PC-3 (cell line): ENCODE data around the gene TRAPPC4. TPM values are rescaled to one million over a fixed set of nuclear protein-coding genes. Genes with fewer than 3 reads are reported as not detected.
"Not testable (repeated sequence)": the region's sequence is repeated elsewhere in the genome, so short reads cannot be mapped to it uniquely, and the experiment has no call there.

Source experiments
- ATAC-seq: fragments of 200-7000 bp; cut with Tn5 transposase; 2 replicates; pipeline ENCODE4 v1.9.1; 2020; ENCODE audit warnings: mild to moderate bottlenecking, moderate library complexity
- BruUV-seq: library from RNA; stranded (reverse); fragments of 400-500 nt; replicated peaks from 2 replicates; lab custom pipeline; 2021; lab: Mats Ljungman, UMichigan
- CTCF ChIA-PET: fragments of 300-600 bp; sonication (Branson Sonifier 250); formaldehyde crosslinking; loops from one replicate; lab custom pipeline; 2022; ENCODE audit warnings: antibody characterized with exemption; lab: Charles Lee
- POLR2A ChIA-PET: fragments of 300-600 bp; sonication (Branson Sonifier 250); formaldehyde crosslinking; loops from one replicate; lab custom pipeline; 2022; ENCODE audit warnings: antibody characterized with exemption; ENCODE audit not compliant: unreplicated experiment; lab: Charles Lee
- DNase-seq: peaks from one replicate; pipeline ENCODE4 v3.0.0-alpha.2; 2015
- H2AFZ ChIP-seq: fragments of 300-600 bp; sonication (generic); 2 replicates; pipeline ENCODE4 v1.6.0; 2016; ENCODE audit warnings: antibody characterized with exemption, low read length
- H3F3A ChIP-seq: fragments of 300-600 bp; sonication (generic); one replicate; pipeline ENCODE4 v1.6.0; 2017; ENCODE audit warnings: antibody characterized with exemption, low read length, control low read depth, mild to moderate bottlenecking; ENCODE audit not compliant: unreplicated experiment
- H3K27ac ChIP-seq: fragments of 300-600 bp; sonication (generic); 2 replicates; pipeline ENCODE4 v1.5.1; 2016; ENCODE audit warnings: mild to moderate bottlenecking, low read length
- H3K27me3 ChIP-seq: fragments of 300-600 bp; sonication (generic); 2 replicates; pipeline ENCODE4 v1.6.1; 2016; ENCODE audit warnings: low read length, mixed read lengths
- H3K36me3 ChIP-seq: fragments of 300-600 bp; sonication (generic); 2 replicates; pipeline ENCODE4 v1.6.1; 2016; ENCODE audit warnings: low read depth, mixed run types, low read length, mixed read lengths
- H3K4me1 ChIP-seq: fragments of 300-600 bp; sonication (generic); 2 replicates; pipeline ENCODE4 v1.5.1; 2016; ENCODE audit warnings: low read length; ENCODE audit not compliant: insufficient read depth
- H3K4me2 ChIP-seq: fragments of 300-600 bp; sonication (generic); 2 replicates; pipeline ENCODE4 v1.6.0; 2016; ENCODE audit warnings: low read length
- H3K4me3 ChIP-seq: fragments of 300-600 bp; sonication (generic); 2 replicates; pipeline ENCODE4 v1.5.1; 2016; ENCODE audit warnings: mild to moderate bottlenecking, low read length, mixed read lengths
- H3K79me2 ChIP-seq: fragments of 300-600 bp; sonication (generic); 2 replicates; pipeline ENCODE4 v1.6.1; 2017; ENCODE audit warnings: low read length, mixed read lengths
- H3K9ac ChIP-seq: fragments of 300-600 bp; sonication (generic); 2 replicates; pipeline ENCODE4 v1.6.0; 2016; ENCODE audit warnings: mild to moderate bottlenecking, low read length
- H3K9me2 ChIP-seq: fragments of 300-600 bp; sonication (generic); replicated peaks from 2 replicates; pipeline ENCODE4 v1.6.1; 2016; ENCODE audit warnings: mixed run types, low read length, mixed read lengths
- H3K9me3 ChIP-seq: fragments of 300-600 bp; sonication (generic); 2 replicates; pipeline ENCODE4 v1.6.1; 2016; ENCODE audit warnings: low read length, mixed read lengths
- H4K20me1 ChIP-seq: fragments of 300-600 bp; sonication (generic); 2 replicates; pipeline ENCODE4 v1.6.1; 2016; ENCODE audit warnings: low read length, mixed read lengths
- EZH2 ChIP-seq: fragments of 300-600 bp; sonication (generic); IDR thresholded peaks from one replicate; pipeline ENCODE4 v1.6.1; 2017; ENCODE audit warnings: antibody characterized with exemption, mild to moderate bottlenecking, low read length; ENCODE audit not compliant: unreplicated experiment
- EZH2phosphoT487 ChIP-seq: fragments of 300-600 bp; sonication (generic); IDR thresholded peaks from 2 replicates; pipeline ENCODE4 v1.6.1; 2018; ENCODE audit warnings: mild to moderate bottlenecking, antibody characterized with exemption, low read length, borderline replicate concordance
- intact Hi-C: fragments of 100-400 bp; cut with micrococcal nuclease; formaldehyde crosslinking; loops from 2 replicates; pipeline ENCODE4 v1.9.0; 2023
- total RNA-seq: library from RNA; depleted of rRNA; stranded (reverse); fragments of >200 nt; gene quantifications from 2 replicates; pipeline ENCODE4 v1.2.3, GENCODE V29; 2014
- TF ChIP-seq, protein P1 (sequence below): fragments of 300-600 bp; sonication (generic); conservative IDR thresholded peaks from 2 replicates; pipeline ENCODE4 v1.5.1; 2017; ENCODE audit warnings: antibody characterized with exemption, low read depth, mild to moderate bottlenecking, low read length

Gene TRAPPC4
- total RNA-seq, 1 experiment from 2014 or later, result 129 TPM

DNA sequence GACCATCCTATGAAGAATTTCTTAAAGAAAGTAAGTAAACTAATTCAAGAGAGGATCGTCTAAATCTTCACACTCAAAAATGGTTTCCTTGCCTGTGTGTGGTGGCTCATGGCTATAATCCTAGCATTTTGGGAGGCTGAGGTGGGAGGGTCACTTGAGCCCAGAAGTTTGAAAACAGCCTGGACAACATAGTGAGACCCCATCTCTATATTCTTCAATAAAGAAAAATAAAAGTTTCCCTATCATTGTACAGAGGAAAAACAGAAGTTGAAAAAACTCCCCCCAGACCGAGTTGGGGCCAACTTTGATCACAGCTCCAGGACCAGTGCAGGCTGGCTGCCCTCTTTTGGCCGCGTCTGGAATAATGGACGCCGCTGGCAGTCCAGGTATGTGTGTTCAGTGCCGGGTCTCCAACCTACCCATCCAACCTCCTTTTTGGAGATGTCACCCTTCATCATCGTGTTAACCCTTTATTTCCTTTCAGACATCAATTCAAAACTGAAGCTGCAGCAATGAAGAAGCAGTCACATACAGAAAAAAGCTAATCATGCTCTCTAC is 3.4 kb upstream of the TRAPPC4 start:
- Histone ChIP-seq H3K9me3 (no peaks in the 10 kb centered on the region), H3F3A (peaks cover 30% of the 10 kb centered on the region), H2AFZ (no peak overlapping the region), H3K9ac (no peak overlapping the region), H3K27me3 (no peaks in the 10 kb centered on the region), H3K36me3 (peaks cover 50% of the 10 kb centered on the region), H3K4me2 (no peak overlapping the region), H3K4me3 (no peak overlapping the region), H3K79me2 (peaks cover 51% of the 10 kb centered on the region), H3K27ac (no peak overlapping the region), H4K20me1 (peaks cover 29% of the 10 kb centered on the region), H3K4me1 (peaks cover 16% of the 10 kb centered on the region), H3K9me2 (no peaks in the 10 kb centered on the region)
- ChIA-PET CTCF (no interaction called here), POLR2A (interaction anchor here (0.6 kb wide), 2 partner anchors 26 to 1359 kb away, joined by 3 to 8 read pairs; no protein-coding TSS in a partner anchor)
- DNase-seq, result peak; percentile 29
- intact Hi-C loops, result loop anchor here (5.0 kb wide), 1 partner anchor 42 kb away; the partner anchor contains the start of gene HYOU1
- no TSS peak for BruUV-seq
- no peak for ATAC-seq
- TF ChIP-seq, protein P1, sequence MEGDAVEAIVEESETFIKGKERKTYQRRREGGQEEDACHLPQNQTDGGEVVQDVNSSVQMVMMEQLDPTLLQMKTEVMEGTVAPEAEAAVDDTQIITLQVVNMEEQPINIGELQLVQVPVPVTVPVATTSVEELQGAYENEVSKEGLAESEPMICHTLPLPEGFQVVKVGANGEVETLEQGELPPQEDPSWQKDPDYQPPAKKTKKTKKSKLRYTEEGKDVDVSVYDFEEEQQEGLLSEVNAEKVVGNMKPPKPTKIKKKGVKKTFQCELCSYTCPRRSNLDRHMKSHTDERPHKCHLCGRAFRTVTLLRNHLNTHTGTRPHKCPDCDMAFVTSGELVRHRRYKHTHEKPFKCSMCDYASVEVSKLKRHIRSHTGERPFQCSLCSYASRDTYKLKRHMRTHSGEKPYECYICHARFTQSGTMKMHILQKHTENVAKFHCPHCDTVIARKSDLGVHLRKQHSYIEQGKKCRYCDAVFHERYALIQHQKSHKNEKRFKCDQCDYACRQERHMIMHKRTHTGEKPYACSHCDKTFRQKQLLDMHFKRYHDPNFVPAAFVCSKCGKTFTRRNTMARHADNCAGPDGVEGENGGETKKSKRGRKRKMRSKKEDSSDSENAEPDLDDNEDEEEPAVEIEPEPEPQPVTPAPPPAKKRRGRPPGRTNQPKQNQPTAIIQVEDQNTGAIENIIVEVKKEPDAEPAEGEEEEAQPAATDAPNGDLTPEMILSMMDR, result peak; percentile 52
- TF ChIP-seq EZH2 (no peak), EZH2phosphoT487 (no peak)

DNA sequence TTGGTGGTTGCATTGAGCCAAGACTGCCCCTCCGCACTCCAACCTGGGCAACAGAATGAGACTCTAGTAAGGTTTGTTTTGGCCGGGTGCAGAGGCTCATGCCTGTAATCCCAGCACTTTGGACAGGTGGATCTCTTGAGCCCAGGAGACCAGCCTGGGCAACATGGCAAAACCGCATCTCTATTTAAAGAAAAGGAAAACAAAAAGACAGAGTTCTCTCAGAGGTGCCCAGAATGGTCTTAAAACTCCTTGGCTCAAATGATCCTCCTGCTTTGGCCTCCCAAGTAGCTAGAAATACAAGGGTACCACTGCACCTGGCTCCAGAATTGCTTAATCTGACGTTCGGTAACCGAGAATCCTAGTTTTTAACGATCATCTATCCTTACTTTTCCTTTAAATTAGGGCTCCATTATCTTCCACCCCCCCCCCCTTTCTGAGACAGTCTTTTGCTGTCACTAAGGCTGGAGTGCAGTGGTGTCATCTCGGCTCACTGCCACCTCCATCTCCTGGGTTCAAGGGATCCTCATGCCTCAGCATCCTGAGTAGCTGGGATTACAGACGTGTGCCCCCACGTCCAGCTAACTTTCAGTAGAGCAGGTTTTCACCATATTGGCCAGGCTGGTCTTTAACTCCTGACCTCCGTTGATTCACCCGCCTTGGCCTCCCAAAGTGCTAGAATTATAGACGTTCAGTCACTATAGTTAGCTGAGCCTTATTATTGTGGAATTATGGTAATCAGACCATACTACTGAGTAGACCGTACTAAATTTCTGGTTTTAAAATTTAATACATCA is 2.2 kb upstream of the TRAPPC4 start:
- DNase-seq (no peak), ATAC-seq (no peak)
- H3K4me1 ChIP-seq, result peaks cover 29% of the 10 kb centered on the region
- peak overlapping the region; percentile 94 for H3K4me2 ChIP-seq
- H3K9ac ChIP-seq, result peak overlapping the region; percentile 99
- H4K20me1 ChIP-seq, result peaks cover 31% of the 10 kb centered on the region
- peaks cover 46% of the 10 kb centered on the region for H3K36me3 ChIP-seq
- TF ChIP-seq EZH2phosphoT487 (no peak), EZH2 (no peak)
- peaks cover 30% of the 10 kb centered on the region for H3F3A ChIP-seq
- H3K4me3 ChIP-seq, result peak overlapping the region; percentile 98
- H3K27me3 ChIP-seq, result no peaks in the 10 kb centered on the region
- H2AFZ ChIP-seq, result no peak overlapping the region
- no peaks in the 10 kb centered on the region for H3K9me3 ChIP-seq
- POLR2A ChIA-PET, result interaction anchor here (0.7 kb wide), 1 partner anchor 22 kb away, joined by 3 read pairs; no protein-coding TSS in a partner anchor
- CTCF ChIA-PET, result no interaction called here
- H3K79me2 ChIP-seq, result peaks cover 63% of the 10 kb centered on the region
- H3K27ac ChIP-seq, result no peak overlapping the region
- BruUV-seq, result no TSS peak
- intact Hi-C loops, result loop anchor here (5.0 kb wide), 1 partner anchor 41 kb away; the partner anchor contains the start of gene HYOU1
- H3K9me2 ChIP-seq, result no peaks in the 10 kb centered on the region

DNA sequence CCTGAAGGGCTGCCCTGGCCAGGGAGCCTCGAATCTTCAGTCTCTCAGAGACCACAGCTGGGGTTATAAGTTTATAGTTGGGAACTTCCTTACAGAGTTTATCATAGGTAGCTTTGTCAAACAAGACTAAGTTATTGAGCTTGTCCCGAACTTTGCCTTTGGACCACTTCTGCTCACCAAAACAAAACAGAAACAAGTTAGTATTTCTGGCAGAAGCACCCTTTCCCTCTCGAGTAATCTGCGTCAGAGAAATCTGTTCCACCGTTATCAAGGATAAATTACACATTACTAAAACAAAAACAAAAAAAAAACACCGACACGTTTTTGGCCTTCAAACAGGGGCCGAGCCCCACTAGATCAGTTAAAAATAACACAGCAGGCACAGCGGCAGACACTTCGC is 1.2 kb upstream of the TRAPPC4 start:
- Histone ChIP-seq H3K4me3 (peak overlapping the region; percentile 98), H3K27ac (peak overlapping the region; percentile 88), H3K36me3 (peaks cover 54% of the 10 kb centered on the region), H3K4me2 (peak overlapping the region; percentile 94), H3K79me2 (peaks cover 69% of the 10 kb centered on the region), H3F3A (peaks cover 28% of the 10 kb centered on the region), H4K20me1 (peaks cover 31% of the 10 kb centered on the region), H3K9ac (peak overlapping the region; percentile 99), H3K4me1 (peaks cover 31% of the 10 kb centered on the region)
- POLR2A ChIA-PET, H3K9me2 ChIP-seq, ATAC-seq, DNase-seq, H3K27me3 ChIP-seq, H3K9me3 ChIP-seq, CTCF ChIA-PET, H2AFZ ChIP-seq, BruUV-seq: not testable (repeated sequence)
- intact Hi-C loops, result loop anchor here (5.0 kb wide), 1 partner anchor 40 kb away; the partner anchor contains the start of gene HYOU1
